A673 (cell line): ENCODE results near the gene GAMT. TPM values are rescaled to one million over a fixed set of nuclear protein-coding genes. Genes with fewer than 3 reads are reported as not detected.

Experiments
- BruUV-seq: library from RNA; stranded (reverse); fragments of 400-500 nt; replicated peaks from 2 replicates; lab custom pipeline; 2021; lab: Mats Ljungman, UMichigan
- CTCF ChIA-PET: fragments of 300-600 bp; sonication (Branson Sonifier 250); formaldehyde crosslinking; loops from one replicate; lab custom pipeline; 2022; ENCODE audit warnings: antibody characterized with exemption; lab: Charles Lee
- POLR2A ChIA-PET: fragments of 300-600 bp; sonication (Branson Sonifier 250); formaldehyde crosslinking; loops from one replicate; lab custom pipeline; 2022; ENCODE audit warnings: antibody characterized with exemption; ENCODE audit not compliant: low non-redundant PET; lab: Charles Lee
- DNase-seq: peaks from one replicate; pipeline ENCODE4 v3.0.0-alpha.2; 2015; ENCODE audit warnings: low spot score
- H3K27ac ChIP-seq: fragments of 200-600 bp; sonication (generic); 2 replicates; pipeline ENCODE4 v1.5.1; 2016; ENCODE audit warnings: mixed run types, low read depth, mild to moderate bottlenecking, mixed read lengths, antibody characterized with exemption, low read length; ENCODE audit not compliant: poor library complexity, severe bottlenecking
- H3K27me3 ChIP-seq: fragments of 200-600 bp; sonication (generic); replicated peaks from 2 replicates; pipeline ENCODE4 v1.6.1; 2017; ENCODE audit warnings: mixed run types, low read depth, mild to moderate bottlenecking, mixed read lengths, antibody characterized with exemption, low read length; ENCODE audit not compliant: insufficient read depth, poor library complexity
- H3K36me3 ChIP-seq: fragments of 200-600 bp; sonication (generic); 2 replicates; pipeline ENCODE4 v1.6.1; 2016; ENCODE audit warnings: mixed run types, mild to moderate bottlenecking, mixed read lengths, antibody characterized with exemption, low read length; ENCODE audit not compliant: insufficient read depth, poor library complexity, severe bottlenecking
- H3K4me1 ChIP-seq: fragments of 200-600 bp; sonication (generic); 2 replicates; pipeline ENCODE4 v1.6.1; 2017; ENCODE audit warnings: mixed run types, mild to moderate bottlenecking, mixed read lengths, antibody characterized with exemption, low read length; ENCODE audit not compliant: insufficient read depth, poor library complexity, severe bottlenecking
- H3K4me3 ChIP-seq: fragments of 200-600 bp; sonication (generic); 2 replicates; pipeline ENCODE4 v1.5.1; 2016; ENCODE audit warnings: low read depth, mixed run types, mild to moderate bottlenecking, mixed read lengths, low read length; ENCODE audit not compliant: poor library complexity, severe bottlenecking
- H3K9me3 ChIP-seq: fragments of 200-600 bp; sonication (generic); 2 replicates; pipeline ENCODE4 v1.6.1; 2016; ENCODE audit warnings: mixed run types, low read depth, mild to moderate bottlenecking, mixed read lengths, antibody characterized with exemption, low read length; ENCODE audit not compliant: poor library complexity, severe bottlenecking
- CTCF ChIP-seq: fragments of 300-800, 200-600 bp; sonication (generic); conservative IDR thresholded peaks from 2 replicates; pipeline ENCODE4 v1.5.1; 2017; ENCODE audit warnings: low read depth, mild to moderate bottlenecking, antibody characterized with exemption, low read length, moderate library complexity, mixed read lengths
- EZH2 ChIP-seq: fragments of 200-600 bp; sonication (generic); IDR thresholded peaks from 2 replicates; pipeline ENCODE4 v1.6.1; 2017; ENCODE audit warnings: borderline replicate concordance, low read depth, mild to moderate bottlenecking, mixed read lengths, antibody characterized with exemption, low read length; ENCODE audit not compliant: poor library complexity, severe bottlenecking
- intact Hi-C: fragments of 100-400 bp; cut with micrococcal nuclease; formaldehyde crosslinking; loops from one replicate; pipeline ENCODE4 v1.10.0; 2022; ENCODE audit not compliant: unreplicated experiment
- total RNA-seq: library from RNA; stranded (reverse); gene quantifications from 2 replicates; pipeline ENCODE4 v1.2.3, GENCODE V29; 2021

Gene GAMT
- total RNA-seq, 1 experiment from 2014 or later, result 18.8 TPM

- intact Hi-C loops, result no loop called here
- no peak for TF ChIP-seq EZH2
- TF ChIP-seq CTCF, result no peak
- peaks cover 10% of the 10 kb centered on the region for H3K36me3 ChIP-seq
- ChIA-PET CTCF (no interaction called here), POLR2A (no interaction called here)
- H3K27ac ChIP-seq, result peak overlapping the region; percentile 89
- H3K9me3 ChIP-seq, result no peaks in the 10 kb centered on the region
- no peaks in the 10 kb centered on the region for H3K4me1 ChIP-seq
- BruUV-seq, result TSS peak; percentile 44
- H3K27me3 ChIP-seq, result no peaks in the 10 kb centered on the region
- H3K4me3 ChIP-seq, result peak overlapping the region; percentile 77
- no peak for DNase-seq
These were observed 16.7 kb downstream of the GAMT start for GRCh38 chr19:1384478-1385110.

GRCh38 chr19:1384085-1384462 is 17.3 kb downstream of the GAMT start:
- no peaks in the 10 kb centered on the region for H3K27me3 ChIP-seq
- intact Hi-C loops, result no loop called here
- TF ChIP-seq CTCF (no peak), EZH2 (no peak)
- CTCF ChIA-PET, result no interaction called here
- no peaks in the 10 kb centered on the region for H3K9me3 ChIP-seq
- H3K27ac ChIP-seq, result peak overlapping the region; percentile 89
- H3K4me1 ChIP-seq, result no peaks in the 10 kb centered on the region
- no peak for DNase-seq
- H3K36me3 ChIP-seq, result peaks cover 7% of the 10 kb centered on the region
- no TSS peak for BruUV-seq
- peak overlapping the region; percentile 77 for H3K4me3 ChIP-seq
- POLR2A ChIA-PET, result no interaction called here

- Histone ChIP-seq H3K36me3 (peaks cover 2% of the 10 kb centered on the region), H3K27me3 (no peaks in the 10 kb centered on the region), H3K9me3 (no peaks in the 10 kb centered on the region), H3K4me1 (no peaks in the 10 kb centered on the region), H3K27ac (peak within 1 kb of the TSS; percentile 89), H3K4me3 (peak within 1 kb of the TSS; percentile 77)
- TF ChIP-seq EZH2, result no peak
- peak; percentile 29; the same call in 1 of the 2 replicates for TF ChIP-seq CTCF
- ChIA-PET POLR2A (no interaction called here), CTCF (interaction anchor here (0.6 to 1.7 kb wide), 3 partner anchors 68 to 515 kb away, joined by 3 to 6 read pairs (median 3); no protein-coding TSS in a partner anchor)
- intact Hi-C loops, result loop anchor here (2.0 kb wide), 1 partner anchor 29 kb away; a partner anchor contains a TSS
- DNase-seq, result peak; percentile 93
- no TSS peak for BruUV-seq
These were observed 17.8 kb downstream of the GAMT start, which contains the start of gene NDUFS7 for GRCh38 chr19:1383312-1384084. NDUFS7 (plus strand) TSS chr19:1383907; CDS start chr19:1383927, 20 bp downstream.
